Islet of Langerhans (tissue), 1 donor: ENCODE measurements around the gene NOC2L.

Experiments used
- FAIRE-seq: peaks from one replicate; lab custom pipeline; 2011; peaks lifted over from hg19 to GRCh38; lab: Jason Lieb, UNC

The NOC2L gene

GRCh38 chr1:942864-943533, 16.1 kb downstream of the NOC2L start:
- no peak for FAIRE-seq

DNA sequence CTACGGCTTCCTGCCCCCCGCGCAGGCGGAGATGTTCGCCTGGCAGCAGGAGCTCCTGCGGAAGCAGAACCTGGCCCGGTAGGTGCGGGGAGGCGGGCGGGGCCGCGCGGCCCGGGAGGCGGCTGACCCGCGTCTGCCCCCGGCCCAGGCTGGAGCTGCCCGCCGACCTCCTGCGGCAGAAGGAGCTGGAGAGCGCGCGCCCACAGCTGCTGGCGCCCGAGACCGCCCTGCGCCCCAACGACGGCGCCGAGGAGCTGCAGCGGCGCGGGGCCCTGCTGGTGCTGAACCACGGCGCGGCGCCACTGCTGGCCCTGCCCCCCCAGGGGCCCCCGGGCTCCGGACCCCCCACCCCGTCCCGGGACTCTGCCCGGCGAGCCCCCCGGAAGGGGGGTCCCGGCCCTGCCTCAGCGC, 16.6 kb downstream of the NOC2L start:
- FAIRE-seq, result no peak

DNA sequence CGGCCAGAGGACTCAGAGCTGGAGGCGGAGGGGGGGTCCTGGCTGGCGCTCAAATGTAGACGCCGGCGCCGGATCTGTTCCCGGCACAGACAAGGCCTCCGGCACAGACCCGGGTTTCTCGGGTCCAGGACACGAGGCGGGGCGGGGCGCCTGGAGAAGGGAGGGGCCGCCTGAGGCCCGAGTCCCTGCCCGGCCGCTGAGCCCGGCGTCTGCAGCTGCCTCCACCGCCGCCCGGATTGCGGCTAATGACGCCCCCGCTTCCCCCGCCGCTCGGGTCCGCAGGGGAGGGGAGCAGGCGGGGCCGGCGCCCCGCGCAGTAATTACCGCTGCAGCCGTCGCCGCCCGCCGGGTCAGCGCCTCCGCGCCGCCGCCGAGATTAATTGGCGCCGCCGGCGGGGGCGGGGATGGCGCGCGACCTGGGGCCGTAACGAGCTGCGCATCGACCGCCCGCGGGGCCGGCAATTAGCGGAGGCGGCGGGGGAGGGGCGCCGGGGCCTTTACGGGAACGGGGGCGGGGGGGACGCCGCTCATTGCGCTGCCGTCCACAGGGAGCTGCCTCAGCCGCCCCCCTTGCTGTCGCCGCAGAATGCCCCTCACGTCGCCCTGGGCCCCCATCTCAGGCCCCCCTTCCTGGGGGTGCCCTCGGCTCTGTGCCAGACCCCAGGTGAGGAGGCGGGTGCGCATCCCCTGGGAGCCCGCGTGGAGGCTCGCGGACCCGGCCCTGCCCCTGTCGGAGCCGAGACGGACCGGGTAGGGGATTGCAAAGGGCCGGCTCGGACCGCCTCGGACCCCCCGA, 17.3 kb downstream of the NOC2L start:
- FAIRE-seq, result no peak

DNA sequence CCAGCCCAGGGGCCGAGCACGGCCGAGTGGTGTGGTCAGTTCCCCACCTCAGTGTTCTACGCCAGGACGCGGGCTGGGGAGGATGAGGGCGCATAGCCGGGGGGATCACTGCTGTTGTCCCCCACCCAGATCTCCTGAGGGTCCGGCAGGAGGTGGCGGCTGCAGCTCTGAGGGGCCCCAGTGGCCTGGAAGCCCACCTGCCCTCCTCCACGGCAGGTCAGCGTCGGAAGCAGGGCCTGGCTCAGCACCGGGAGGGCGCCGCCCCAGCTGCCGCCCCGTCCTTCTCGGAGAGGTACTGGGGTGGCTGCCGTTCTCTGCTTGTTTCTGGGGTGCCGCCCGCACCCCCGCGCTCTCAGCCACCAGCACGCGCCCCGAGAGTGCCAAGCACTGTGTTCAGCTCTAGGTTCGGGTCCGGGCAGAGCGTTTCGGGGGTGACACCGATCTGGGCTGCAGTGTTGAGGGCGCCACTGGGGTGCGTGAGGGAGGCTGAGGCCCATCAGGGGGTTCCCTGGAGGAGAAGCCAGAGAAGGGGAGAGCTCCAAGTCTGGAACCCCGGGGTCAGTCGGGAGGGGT, 18.0 kb downstream of the NOC2L start:
- no peak for FAIRE-seq

GRCh38 chr1:940107-941014, 18.7 kb downstream of the NOC2L start:
- no peak for FAIRE-seq

- FAIRE-seq, result no peak
These were observed 19.4 kb downstream of the NOC2L start for GRCh38 chr1:939511-940106.

GRCh38 chr1:938711-939489, 20.2 kb downstream of the NOC2L start:
- no peak for FAIRE-seq

DNA sequence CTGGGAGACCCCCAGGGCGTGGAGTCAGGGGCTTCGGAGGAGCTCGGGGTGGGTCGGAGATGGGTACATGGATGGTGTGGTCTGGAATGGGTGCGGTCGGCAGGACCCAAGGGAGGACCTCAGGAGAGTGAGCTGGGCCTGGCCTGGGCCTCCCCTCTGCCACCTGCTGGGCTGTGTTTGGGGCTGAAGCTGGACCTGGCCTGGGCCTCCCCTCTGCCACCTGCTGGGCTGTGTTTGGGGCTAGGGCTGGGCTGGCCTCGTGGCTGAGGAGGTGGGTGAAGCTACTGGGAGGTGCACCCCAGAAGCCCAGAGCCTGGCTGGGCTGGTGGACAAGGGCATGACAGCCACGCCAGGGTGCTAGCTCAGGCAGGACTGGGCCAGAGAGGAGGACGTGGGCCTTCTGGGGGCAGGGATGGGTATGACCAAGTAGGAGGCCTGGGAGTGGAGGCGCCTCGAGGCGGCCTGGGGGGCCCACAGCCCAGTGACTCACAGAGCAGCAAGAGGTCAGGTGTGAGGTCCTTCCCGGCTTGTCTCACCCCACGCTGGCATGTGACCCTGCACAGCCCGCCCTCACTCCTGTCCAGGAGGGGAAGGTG, 20.9 kb downstream of the NOC2L start:
- FAIRE-seq, result no peak

GRCh38 chr1:937521-937920, 21.5 kb downstream of the NOC2L start:
- no peak for FAIRE-seq

DNA sequence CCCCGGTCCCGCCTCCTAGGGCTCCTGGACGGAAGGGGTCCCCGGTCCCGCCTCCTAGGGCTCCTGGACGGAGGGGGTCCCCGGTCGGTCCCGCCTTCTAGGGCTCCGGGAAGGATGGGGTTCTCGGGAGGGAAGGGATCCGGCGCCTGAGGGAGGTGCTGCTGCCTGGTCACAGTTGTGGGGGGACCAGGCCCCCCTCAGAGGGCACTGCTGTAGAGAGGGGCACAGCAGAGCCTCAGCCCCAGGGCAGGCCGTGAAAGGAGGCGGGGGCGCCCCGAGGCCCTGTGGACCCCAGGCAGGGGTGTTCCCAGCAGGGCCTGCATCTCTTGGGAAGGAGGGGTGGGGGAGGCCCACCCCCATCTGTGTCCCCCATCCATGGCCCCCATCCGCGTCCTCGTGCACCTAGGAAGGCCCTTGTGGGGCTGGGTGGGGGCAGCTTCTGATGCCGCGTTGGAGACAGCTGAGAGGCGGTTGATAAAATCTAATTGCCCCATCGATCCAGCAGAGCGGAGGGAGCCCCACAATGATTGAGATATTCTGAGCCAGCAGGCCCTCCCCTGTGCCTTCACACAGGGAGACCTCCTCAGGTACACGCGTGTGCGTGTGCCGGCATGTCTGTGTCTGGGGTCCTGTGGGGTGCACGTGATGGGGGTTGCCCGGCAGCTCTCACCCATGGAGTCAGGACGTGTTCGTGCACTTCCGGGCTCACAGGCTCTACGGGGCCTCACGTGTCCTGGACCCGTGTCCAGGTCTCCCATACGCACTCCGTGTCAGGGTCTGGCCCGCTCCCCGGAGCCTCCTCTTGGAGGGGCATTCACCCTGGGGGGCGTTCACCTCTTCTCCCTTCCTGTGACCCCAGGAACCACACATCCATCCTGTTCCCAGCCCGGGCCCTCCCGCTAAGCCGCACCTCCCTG, 22.4 kb downstream of the NOC2L start:
- no peak for FAIRE-seq

DNA sequence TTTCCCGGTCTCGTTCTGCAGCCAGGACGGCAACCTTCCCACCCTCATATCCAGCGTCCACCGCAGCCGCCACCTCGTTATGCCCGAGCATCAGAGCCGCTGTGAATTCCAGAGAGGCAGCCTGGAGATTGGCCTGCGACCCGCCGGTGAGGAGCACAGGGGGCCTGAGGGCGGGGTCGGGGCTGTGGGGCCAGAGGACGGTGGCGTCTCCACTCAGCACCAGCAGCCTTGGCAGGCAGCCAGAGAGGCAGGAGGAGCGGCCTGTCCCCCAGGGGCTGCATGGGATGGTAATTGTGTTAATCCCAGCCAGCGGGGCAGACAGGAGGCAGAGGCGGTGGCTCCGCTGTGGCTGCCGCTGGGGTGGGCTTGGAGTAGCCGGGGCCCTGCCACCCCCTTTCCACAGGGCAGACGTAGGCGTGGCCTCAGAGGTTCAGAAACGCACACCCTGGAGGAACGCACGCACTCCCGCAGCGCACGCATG, 23.3 kb downstream of the NOC2L start:
- no peak for FAIRE-seq

GRCh38 chr1:934991-935750, 23.9 kb downstream of the NOC2L start:
- no peak for FAIRE-seq

GRCh38 chr1:933603-933940, 25.5 kb downstream of the NOC2L start:
- FAIRE-seq, result no peak

DNA sequence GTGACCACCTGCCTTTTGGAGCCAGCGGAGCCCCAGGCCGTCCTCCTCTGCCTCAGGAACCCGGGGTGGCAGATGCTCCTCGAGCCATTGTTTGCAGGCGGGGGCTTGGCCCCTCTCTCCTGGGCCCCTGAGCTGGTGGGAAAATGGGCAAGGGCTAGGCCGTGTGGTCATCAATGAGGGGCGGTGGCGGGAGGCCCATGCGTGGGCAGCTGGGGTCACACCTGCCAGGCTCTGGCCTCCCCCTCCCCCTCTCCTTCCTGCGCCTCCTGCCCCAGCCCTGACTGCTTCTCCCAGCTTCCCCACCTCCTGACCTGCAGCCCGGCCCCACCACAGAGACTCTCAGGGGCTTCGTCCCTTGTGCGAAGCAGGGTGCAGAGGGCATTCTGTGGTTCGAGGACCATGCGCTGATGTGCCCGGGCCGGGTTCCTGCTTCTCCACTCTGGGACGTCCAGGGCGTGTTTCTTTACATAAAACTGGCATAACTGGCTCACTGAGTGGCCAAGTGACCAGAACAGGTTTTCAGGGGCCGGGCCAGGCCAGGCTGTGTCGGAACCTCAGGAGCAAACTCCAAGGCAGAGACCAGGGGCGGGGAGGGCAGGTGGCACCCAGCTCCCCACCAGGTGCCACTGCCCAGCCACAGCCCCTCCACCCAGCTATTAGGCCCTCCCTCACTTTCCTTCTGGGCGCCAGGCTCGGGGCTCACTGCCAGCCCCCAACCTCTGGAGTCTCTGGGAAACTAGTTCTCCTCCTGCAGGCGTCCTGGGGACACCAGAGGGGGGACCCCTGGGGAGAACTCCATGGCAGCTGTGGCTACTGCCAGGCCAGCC, 26.1 kb downstream of the NOC2L start:
- FAIRE-seq, result no peak

GRCh38 chr1:932173-932510, 26.9 kb downstream of the NOC2L start:
- FAIRE-seq, result no peak

GRCh38 chr1:931380-932172, 27.5 kb downstream of the NOC2L start:
- no peak for FAIRE-seq

DNA sequence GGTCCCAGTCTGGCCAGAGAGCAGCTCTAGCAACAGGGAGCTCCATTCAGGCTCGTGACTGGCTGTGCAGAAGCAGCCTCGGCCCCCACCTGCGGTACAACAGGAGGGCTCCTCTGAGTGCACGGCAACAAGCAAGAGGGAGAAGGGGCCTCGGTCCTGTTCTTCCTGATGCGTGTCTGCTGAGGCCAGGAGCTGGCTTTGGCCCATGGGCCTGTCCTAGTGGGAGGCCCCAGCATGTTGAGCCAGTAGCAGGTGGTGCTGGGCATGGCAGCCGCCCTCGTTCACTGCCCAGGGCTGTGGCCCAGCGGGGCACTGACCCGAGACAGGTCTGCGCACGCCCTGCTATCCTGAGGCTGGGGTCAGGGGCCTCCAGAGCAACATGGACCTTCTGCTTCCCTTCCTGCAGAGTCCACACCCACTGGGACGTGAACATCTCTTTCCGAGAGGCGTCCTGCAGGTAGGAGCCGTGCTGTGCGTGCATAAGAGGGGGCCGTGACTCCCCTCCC, 28.4 kb downstream of the NOC2L start:
- FAIRE-seq, result no peak
